ENCODE measurements around the gene ZNF705A.
"Not testable (repeated sequence)": the region's sequence is repeated elsewhere in the genome, so short reads cannot be mapped to it uniquely, and the experiment has no call there.

Gene ZNF705A

DNA sequence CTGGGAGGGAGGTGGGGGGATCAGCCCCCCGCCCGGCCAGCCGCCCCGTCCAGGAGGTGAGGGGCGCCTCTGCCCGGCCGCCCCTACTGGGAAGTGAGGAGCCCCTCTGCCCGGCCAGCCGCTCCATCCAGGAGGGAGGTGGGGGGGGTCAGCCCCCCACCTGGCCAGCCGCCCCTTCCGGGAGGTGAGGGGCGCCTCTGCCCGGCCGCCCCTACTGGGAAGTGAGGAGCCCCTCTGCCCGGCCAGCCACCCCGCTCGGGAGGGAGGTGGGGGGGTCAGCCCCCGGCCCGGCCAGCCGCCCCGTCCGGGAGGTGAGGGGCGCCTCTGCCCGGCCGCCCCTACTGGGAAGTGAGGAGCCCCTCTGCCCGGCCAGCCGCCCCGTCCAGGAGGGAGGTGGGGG is 27.4 kb downstream of the ZNF705A start:
- DNase-seq (ENCODE audit: low read depth), result not testable (repeated sequence)

GRCh38 chr12:8188088-8188487 is 31.3 kb downstream of the ZNF705A start:
- DNase-seq (ENCODE audit: low read depth), result not testable (repeated sequence)

- not testable (repeated sequence) for DNase-seq (ENCODE audit: low read depth)
Measured at GRCh38 chr12:8197685-8198308, 41.0 kb downstream of the ZNF705A start.

GRCh38 chr12:8218711-8219382 is 62.0 kb downstream of the ZNF705A start:
- DNase-seq (ENCODE audit: low read depth), result not testable (repeated sequence)

GRCh38 chr12:8221375-8221774 is 64.6 kb downstream of the ZNF705A start:
- DNase-seq (ENCODE audit: low read depth), result not testable (repeated sequence)

DNA sequence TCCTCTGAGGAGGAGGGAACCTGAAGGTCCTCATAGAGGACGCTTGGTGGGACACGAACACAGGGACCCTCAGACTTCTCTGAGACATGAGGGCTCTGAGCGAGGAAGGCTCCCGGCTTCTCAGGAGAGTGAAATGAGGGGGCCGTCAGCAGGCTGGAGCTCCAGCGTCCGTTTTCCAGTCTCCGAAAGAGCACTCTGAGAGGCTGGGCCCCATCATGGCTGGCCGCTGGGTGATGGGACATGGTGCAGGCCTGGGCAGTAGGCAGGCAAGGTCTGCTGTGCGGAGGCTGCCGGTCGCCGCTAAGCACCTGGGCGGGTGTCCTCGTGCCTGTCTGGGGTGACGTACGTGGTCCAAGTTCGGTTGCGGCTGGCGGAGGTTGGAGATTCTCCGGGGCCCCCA is 65.0 kb downstream of the ZNF705A start:
- DNase-seq (ENCODE audit: low read depth), result not testable (repeated sequence)

GRCh38 chr12:8222303-8222702 is 65.5 kb downstream of the ZNF705A start:
- not testable (repeated sequence) for DNase-seq (ENCODE audit: low read depth)

DNA sequence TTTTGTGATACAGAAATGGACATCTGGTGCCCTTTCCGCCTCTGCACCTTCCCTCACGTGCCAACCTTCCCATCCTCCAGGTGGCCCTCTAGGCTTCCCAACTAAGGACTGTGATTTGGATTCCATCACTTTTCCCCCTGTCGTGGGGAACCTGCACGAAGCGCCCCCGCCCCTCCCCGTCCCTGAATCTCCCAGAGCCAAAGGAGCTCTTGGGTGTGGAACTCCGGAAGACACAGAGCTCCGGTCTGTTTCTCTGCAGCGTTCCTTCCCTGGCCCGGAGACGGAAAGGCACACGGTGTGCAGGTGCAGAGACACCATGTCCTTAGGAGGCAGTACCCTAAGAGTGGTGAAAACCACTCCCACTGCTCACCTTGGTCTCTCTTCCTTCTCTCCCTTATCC is 66.8 kb downstream of the ZNF705A start:
- not testable (repeated sequence) for DNase-seq (ENCODE audit: low read depth)

DNA sequence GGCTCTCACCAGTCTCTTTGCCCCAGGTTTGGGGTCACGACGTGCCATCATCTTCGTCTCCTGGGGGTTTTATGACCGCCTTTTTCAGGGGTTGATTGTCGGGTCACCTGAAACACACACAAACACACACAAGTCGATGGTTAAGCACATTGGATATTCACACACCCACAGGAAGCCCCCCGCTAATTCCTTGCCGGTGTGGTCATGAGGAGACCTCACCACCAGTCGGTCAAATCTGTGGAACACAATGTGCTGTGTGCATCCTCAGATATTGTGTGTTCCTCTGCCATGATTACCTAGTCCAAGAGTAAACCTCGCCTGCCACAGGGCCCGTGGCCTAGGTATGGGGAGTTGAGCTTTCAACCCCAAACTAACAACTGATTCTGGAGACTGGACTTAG is 68.0 kb downstream of the ZNF705A start:
- DNase-seq (ENCODE audit: low read depth), result not testable (repeated sequence)

DNA sequence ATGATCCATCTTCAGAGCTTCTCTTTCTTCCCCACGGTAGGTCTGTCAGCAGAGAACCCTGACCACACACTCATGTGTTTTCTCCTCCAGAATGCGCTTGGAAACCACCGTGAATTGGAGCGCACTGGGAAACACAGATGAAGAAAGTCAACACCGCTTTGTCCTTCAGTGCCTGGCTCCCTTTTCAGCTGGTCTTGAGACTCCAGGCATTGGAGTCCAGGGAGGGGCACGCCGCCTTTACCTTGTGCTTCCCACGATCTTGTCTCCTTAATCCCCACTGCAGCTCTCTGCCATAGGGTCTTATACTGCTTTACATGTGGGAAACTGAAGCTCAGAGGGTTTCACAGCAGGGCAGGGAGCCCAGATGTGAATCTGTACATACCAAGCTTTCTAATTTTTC is 69.5 kb downstream of the ZNF705A start:
- DNase-seq (ENCODE audit: low read depth), result no peak

DNA sequence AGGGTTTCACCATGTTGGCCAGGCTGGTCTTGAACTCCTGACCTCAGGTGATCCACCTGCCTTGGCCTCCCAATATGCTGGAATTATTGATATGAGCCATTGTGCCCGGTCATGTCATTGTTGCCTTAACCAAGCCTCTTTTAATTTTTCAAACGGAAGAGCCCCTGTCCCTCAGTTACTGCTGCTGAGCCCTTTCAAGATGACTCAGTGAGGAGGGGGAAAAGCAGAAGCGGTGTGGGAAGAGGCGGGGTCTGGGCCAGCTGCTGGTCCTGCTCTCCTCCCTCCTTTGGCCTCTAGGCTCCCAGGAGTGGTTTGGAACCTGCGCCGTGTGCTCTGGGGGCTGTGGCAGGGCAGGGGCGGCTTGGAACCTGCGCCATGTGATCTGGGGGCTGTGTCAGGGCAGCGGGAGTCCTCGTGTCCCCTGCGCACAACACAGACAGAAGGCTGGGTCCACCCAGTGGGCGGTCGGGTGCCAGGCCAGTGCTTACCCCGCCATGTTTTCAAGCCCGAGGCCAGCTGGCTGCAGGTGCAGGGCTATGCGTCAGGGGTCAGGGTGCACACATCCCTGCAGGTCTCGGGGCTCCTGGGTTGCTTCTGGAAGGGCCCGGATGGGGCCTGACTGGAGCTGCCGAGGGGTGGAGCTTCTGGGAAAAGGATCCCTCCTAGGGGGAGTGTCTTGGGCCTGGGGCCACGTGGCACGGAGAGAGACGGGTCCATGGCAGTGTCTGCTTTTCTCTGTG is 70.3 kb downstream of the ZNF705A start, which contains the start of gene FAM90A1:
TSS of gene FAM90A1 (minus strand) at position 627 of the 740 bp plus-strand sequence. CDS start 2,786 bp downstream, outside the sequence.
- DNase-seq (ENCODE audit: low read depth), result not testable (repeated sequence)

GRCh38 chr12:8227732-8228077 is 70.9 kb downstream of the ZNF705A start:
- DNase-seq (ENCODE audit: low read depth), result not testable (repeated sequence)

GRCh38 chr12:8228607-8229006 is 71.8 kb downstream of the ZNF705A start:
- not testable (repeated sequence) for DNase-seq (ENCODE audit: low read depth)

GRCh38 chr12:8229486-8229885 is 72.7 kb downstream of the ZNF705A start:
- not testable (repeated sequence) for DNase-seq (ENCODE audit: low read depth)

Data from activated gamma-delta T cell treated with anti-CD3 and anti-CD28 coated beads, Interleukin-2, amount 50 U/mL, for 16 hours (primary cell).